HG03575 (cell line): ENCODE measurements around the gene SURF1.

Experiments
- ATAC-seq: cut with Tn5 transposase; IDR thresholded peaks from one replicate; pipeline ENCODE4 v1.9.1; 2021; ENCODE audit not compliant: unreplicated experiment, insufficient number of reproducible peaks, low FRiP score; ENCODE audit errors: extremely low read depth

Gene SURF1

GRCh38 chr9:133304477-133305377 lies 51.6 kb downstream of the SURF1 start:
- no peak for ATAC-seq

GRCh38 chr9:133304158-133304470 lies 52.2 kb downstream of the SURF1 start:
- ATAC-seq: no peak

- ATAC-seq: no peak
Observed at GRCh38 chr9:133303266-133304157, 52.8 kb downstream of the SURF1 start.
